Right lobe of liver (tissue), 6 donors: ENCODE data around the gene SETD5. TPM values are rescaled to one million over a fixed set of nuclear protein-coding genes. Genes with fewer than 3 reads are reported as not detected.
"Not testable (repeated sequence)": the region's sequence is repeated elsewhere in the genome, so short reads cannot be mapped to it uniquely, and the experiment has no call there.

ENCODE experiments used
- ATAC-seq, 4 donors: fragments of 200-7000 bp; cut with Tn5 transposase; one replicate each; pipeline ENCODE4 v1.9.1; 2020; ENCODE audit warnings: mild to moderate bottlenecking in 4 of 4, moderate library complexity in 4 of 4
- DNase-seq, 3 donors: peaks; one replicate each; pipeline ENCODE4 v3.0.0-alpha.2; 2020
- H3K27ac ChIP-seq, 3 donors: fragments of 200-600 bp; one replicate each; pipeline ENCODE4 v1.8.0; 2022
- H3K27me3 ChIP-seq, 2 donors: fragments of 200-600 bp; one replicate each; pipeline ENCODE4 v1.8.0; 2022
- H3K36me3 ChIP-seq, 4 donors: fragments of 200-600 bp; sonication (generic) in 1 of 4; one replicate each; pipeline versions ENCODE4 v1.5.1 to v1.8.0; 2017 to 2022; ENCODE audit warnings: control low read depth in 1 of 4
- H3K4me1 ChIP-seq, 4 donors: fragments of 200-600 bp; sonication (generic) in 1 of 4; one replicate each; pipeline versions ENCODE4 v1.5.1 to v1.8.0; 2017 to 2022; ENCODE audit warnings: control low read depth in 1 of 4
- H3K4me3 ChIP-seq, 3 donors: fragments of 200-600 bp; one replicate each; pipeline ENCODE4 v1.8.0; 2022
- H3K9me3 ChIP-seq, 4 donors: fragments of 200-600 bp; sonication (generic) in 1 of 4; one replicate each; pipeline versions ENCODE4 v1.5.1 to v1.8.0; 2017 to 2022; ENCODE audit warnings: control low read depth in 1 of 4
- POLR2A ChIP-seq: fragments of 450-650 bp; IDR thresholded peaks from one replicate; pipeline ENCODE4 v1.6.1; 2017; ENCODE audit warnings: antibody characterized with exemption, mild to moderate bottlenecking
- WGBS: methylation state at CpG from one replicate; pipeline ENCODE4 v1.1.6; 2018; ENCODE audit warnings: low coverage, low lambda C conversion rate; ENCODE audit not compliant: insufficient coverage; ENCODE audit errors: missing lambda C conversion rate; 5-methylcytosine and 5-hydroxymethylcytosine counted together
- intact Hi-C, 2 donors: fragments of 100-400 bp; cut with DNase I; formaldehyde crosslinking; loops; one replicate each; pipeline versions ENCODE4 v1.11.2 to v1.14.1; 2022
- total RNA-seq, 6 experiments: library from RNA; depleted of rRNA in 2 of 6; stranded (reverse); fragments of >200 nt in 2 of 6; fragmentation: NEBNext Ultra II Directional in 3 of 6; extraction: Animal tissue kit (Norgen Biotek cat#: 25700) in 3 of 6; gene quantifications; one replicate each; pipeline versions ENCODE4 v1.1.0 to v1.2.4, GENCODE V29; 2016 to 2023
- TF ChIP-seq, protein P1 (sequence below), 4 donors: fragments of 200-600 bp in 3 of 4; fragments of 450-650 bp in 1 of 4; IDR thresholded peaks; one replicate each; pipeline versions ENCODE4 v1.5.1 to v1.8.0; 2016 to 2022; ENCODE audit warnings: antibody characterized with exemption in 4 of 4, mild to moderate bottlenecking in 2 of 4
- donor health status: DM: no; HTN: yes; CAD: no.
- donor health status: DM: no; HTN: no; CAD: no.
- donor health status: DM: no; HTN: no; CAD: no.
- donor health status: DM: no; HTN: yes; CAD: no.
- donor health status: DM: no; HTN: yes; CAD: no.

Gene SETD5
- total RNA-seq, 6 experiments from 2014 or later: 38.7 to 71.4 (median 52.3) TPM

DNA sequence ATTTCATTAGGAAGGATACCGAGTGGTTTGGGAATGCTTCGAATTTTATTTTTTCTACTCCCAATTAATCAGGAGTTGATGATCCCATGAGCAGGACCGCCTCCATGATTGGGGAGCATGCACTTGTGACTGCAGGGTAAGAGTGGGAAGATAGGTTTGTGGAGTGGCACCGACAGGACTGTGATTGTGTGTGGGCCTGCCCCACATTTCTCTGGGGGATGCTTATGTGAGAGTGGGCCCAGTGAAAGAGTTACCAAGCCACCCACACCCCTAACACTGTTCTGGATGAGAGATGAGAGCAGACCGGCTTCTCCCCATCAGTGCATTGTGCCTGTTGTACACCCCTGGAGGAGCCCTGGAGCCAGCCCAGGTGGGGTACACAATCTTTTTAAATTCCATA lies 79.5 kb downstream of the SETD5 start:
- WGBS: 91% methylated on average over 4 of the region's 5 CpGs
- peak in 1 of 4 donors; percentile 20 for ATAC-seq
- intact Hi-C loops: no loop called here

DNA sequence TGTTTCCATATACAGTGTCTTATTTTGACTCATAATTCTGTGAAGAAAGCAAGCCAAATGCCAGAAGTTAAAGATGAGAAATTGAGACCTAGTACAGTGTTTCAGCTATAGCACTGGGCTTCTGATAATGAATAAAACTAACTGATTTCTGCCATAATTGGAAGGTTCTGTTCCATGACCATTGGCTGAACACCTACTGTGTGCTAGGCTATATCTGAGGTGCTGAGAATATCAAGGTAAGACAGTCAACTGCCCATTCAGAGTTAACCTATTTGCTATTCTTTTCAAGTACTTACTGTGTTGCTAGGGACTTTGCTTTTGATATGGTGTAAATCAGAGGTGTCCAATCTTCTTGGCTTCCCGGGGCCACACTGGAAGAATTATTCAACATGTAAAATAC lies 82.8 kb downstream of the SETD5 start:
- no peak overlapping the region for H3K27ac ChIP-seq
- TF ChIP-seq, protein P1, sequence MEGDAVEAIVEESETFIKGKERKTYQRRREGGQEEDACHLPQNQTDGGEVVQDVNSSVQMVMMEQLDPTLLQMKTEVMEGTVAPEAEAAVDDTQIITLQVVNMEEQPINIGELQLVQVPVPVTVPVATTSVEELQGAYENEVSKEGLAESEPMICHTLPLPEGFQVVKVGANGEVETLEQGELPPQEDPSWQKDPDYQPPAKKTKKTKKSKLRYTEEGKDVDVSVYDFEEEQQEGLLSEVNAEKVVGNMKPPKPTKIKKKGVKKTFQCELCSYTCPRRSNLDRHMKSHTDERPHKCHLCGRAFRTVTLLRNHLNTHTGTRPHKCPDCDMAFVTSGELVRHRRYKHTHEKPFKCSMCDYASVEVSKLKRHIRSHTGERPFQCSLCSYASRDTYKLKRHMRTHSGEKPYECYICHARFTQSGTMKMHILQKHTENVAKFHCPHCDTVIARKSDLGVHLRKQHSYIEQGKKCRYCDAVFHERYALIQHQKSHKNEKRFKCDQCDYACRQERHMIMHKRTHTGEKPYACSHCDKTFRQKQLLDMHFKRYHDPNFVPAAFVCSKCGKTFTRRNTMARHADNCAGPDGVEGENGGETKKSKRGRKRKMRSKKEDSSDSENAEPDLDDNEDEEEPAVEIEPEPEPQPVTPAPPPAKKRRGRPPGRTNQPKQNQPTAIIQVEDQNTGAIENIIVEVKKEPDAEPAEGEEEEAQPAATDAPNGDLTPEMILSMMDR (IDR thresholded peaks at IDR 0.05): no peak
- TF ChIP-seq POLR2A: no peak
- ATAC-seq (no peak), DNase-seq (no peak)
- no peaks in the 10 kb centered on the region for H3K27me3 ChIP-seq
- no peaks in the 10 kb centered on the region for H3K9me3 ChIP-seq
- no peak overlapping the region for H3K4me3 ChIP-seq
- H3K36me3 ChIP-seq: peaks cover 0 to 52% (median 27%) of the 10 kb centered on the region in 4 donors
- no peaks in the 10 kb centered on the region for H3K4me1 ChIP-seq
- intact Hi-C loops: no loop called here
- 94% methylated on average over 1 of the region's 1 CpG for WGBS

More for the DNA sequence above, 79.5 kb downstream of the SETD5 start:
- Histone ChIP-seq H3K4me3 (no peak overlapping the region), H3K36me3 (peaks cover 4 to 85% (median 47%) of the 10 kb centered on the region in 4 donors), H3K27me3 (no peaks in the 10 kb centered on the region), H3K4me1 (no peaks in the 10 kb centered on the region), H3K9me3 (no peaks in the 10 kb centered on the region), H3K27ac (no peak overlapping the region)
- DNase-seq: no peak
- no peak for TF ChIP-seq POLR2A
- TF ChIP-seq, protein P1 (IDR thresholded peaks at IDR 0.05): no peak

DNA sequence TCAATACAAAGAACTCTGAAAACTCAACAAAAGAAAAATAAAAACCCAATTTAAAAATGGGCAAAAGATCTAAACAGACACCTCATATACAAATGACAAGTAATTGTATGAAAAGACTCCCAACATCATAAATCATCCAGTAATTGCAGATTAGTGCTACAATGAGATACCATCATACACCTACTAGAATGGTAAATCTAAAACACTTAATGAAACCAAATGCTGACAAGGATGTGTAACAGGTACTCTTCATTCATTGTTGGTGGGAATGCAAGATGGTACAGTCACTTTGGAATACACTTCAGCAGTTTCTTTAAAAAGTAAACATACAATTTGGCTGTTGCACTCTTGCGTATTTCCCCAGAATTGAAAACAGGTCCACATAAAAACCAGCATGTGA lies 87.8 kb downstream of the SETD5 start:
- no peak overlapping the region for H3K27ac ChIP-seq
- intact Hi-C loops: no loop called here
- H3K4me3 ChIP-seq: no peak overlapping the region
- 100% methylated on average over 1 of the region's 1 CpG for WGBS
- ATAC-seq (no peak), DNase-seq (no peak)
- peaks cover 0 to 8% (median 3%) of the 10 kb centered on the region in 4 donors for H3K36me3 ChIP-seq
- TF ChIP-seq POLR2A: no peak
- TF ChIP-seq, protein P1 (IDR thresholded peaks at IDR 0.05): no peak
- H3K9me3 ChIP-seq: no peaks in the 10 kb centered on the region
- no peaks in the 10 kb centered on the region for H3K4me1 ChIP-seq
- H3K27me3 ChIP-seq: no peaks in the 10 kb centered on the region

- intact Hi-C loops: no loop called here
- ATAC-seq: no peak
These were observed 94.1 kb downstream of the SETD5 start for GRCh38 chr3:9491506-9491905.

DNA sequence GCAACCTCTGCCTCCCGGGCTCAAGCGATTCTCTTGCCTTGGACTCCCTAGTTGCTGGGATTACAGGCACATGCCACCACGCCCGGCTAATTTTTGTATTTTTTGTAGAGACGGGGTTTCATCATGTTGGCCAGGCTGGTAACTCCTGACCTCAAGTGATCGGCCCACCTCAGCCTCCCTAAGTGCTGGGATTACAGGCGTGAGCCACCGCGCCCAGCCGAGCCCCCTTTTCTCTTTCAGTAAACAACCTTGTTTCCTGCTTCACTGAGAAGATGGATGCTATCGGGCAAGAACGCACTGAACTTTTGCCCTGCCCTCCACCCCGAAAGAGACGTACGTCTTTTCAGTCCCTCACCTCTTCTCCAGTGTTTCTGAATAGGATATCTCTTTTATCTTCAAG lies 96.6 kb downstream of the SETD5 start:
- ATAC-seq, DNase-seq, H3K9me3 ChIP-seq, H3K27ac ChIP-seq, intact Hi-C loops, H3K36me3 ChIP-seq, H3K4me1 ChIP-seq, H3K4me3 ChIP-seq, H3K27me3 ChIP-seq: not testable (repeated sequence)
- WGBS: 93% methylated on average over 10 of the region's 15 CpGs

More at GRCh38 chr3:9491506-9491905, 94.1 kb downstream of the SETD5 start:
- TF ChIP-seq POLR2A: no peak
- TF ChIP-seq, protein P1 (IDR thresholded peaks at IDR 0.05): no peak
- Histone ChIP-seq H3K27me3 (no peaks in the 10 kb centered on the region), H3K4me1 (no peaks in the 10 kb centered on the region), H3K36me3 (no peaks in the 10 kb centered on the region), H3K9me3 (no peaks in the 10 kb centered on the region), H3K4me3 (no peak overlapping the region), H3K27ac (no peak overlapping the region)
- DNase-seq: no peak
- 49% methylated on average over 3 of the region's 3 CpGs for WGBS
